ENCODE measurements around the gene GLRA3.

Gene GLRA3

DNA sequence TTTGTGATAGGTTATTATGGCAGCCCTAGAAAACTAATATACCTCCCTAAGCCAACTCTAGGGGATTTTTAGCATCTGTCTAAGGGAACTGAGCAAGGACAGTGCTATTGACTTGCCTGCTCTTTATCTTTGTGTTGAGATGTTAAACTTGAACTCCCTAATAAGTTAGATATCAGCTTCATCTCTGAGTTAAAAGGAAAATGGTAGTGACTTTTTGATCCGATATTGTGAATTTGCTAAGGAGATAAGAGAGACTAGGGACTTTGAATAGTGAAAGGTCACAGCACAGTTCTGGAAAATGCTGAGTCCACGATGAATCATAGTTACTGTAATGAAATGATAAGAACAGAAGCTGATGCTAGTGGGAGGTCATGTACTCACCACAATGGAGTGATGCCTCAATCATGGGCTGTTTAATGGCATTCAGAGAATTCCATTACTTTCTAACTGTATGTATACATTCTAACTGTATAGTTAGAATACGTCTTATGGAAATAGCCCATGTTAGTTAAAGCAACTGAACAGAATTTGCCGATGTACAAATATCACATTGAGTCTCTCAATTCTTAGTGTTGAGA is 147.2 kb downstream of the GLRA3 start:
- Histone ChIP-seq H3K36me3 (ENCODE audit: insufficient read depth, low read length) (no peaks in the 10 kb centered on the region), H3K9ac (ENCODE audit: low read depth, low read length) (no peak overlapping the region), H3K4me3 (ENCODE audit: low read length) (no peak overlapping the region), H3K27me3 (ENCODE audit: control insufficient read depth, insufficient read depth, low read length) (no peaks in the 10 kb centered on the region), H3K9me3 (replicated peaks; ENCODE audit: low read length) (no peaks in the 10 kb centered on the region), H3K4me2 (ENCODE audit: low read length) (no peak overlapping the region), H3K4me1 (ENCODE audit: control insufficient read depth, insufficient read depth, low read length) (peaks cover 8% of the 10 kb centered on the region)

DNA sequence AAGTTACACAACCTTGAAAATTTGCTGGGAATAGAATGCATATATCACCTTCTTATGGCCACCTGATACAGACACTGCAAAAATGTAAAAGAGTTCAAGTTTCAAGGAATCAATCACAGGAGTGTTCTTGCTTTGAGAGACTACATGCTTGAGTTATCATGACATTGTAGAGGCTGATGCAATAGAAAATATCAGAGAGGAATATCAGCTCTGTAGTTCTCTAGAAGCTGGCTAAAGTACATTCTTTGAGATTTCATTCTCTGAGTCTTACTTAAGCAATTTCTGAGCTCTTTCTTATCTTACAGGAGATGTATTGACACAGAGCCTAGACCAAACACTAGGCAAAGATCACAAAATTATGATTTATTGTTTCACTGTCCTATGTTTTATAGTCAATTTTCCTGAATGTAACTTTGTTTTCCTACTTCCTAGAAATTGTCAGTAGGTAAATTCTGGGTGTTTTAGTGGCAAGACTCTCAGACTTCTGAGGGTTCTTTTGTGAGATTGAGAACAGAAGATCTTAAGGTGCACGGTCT is 154.7 kb downstream of the GLRA3 start:
- no peaks in the 10 kb centered on the region for H3K27me3 ChIP-seq (ENCODE audit: control insufficient read depth, insufficient read depth, low read length)
- H3K9ac ChIP-seq (ENCODE audit: low read depth, low read length): no peak overlapping the region
- no peak overlapping the region for H3K4me3 ChIP-seq (ENCODE audit: low read length)
- H3K9me3 ChIP-seq (replicated peaks; ENCODE audit: low read length): no peaks in the 10 kb centered on the region
- no peaks in the 10 kb centered on the region for H3K36me3 ChIP-seq (ENCODE audit: insufficient read depth, low read length)
- H3K4me2 ChIP-seq (ENCODE audit: low read length): no peak overlapping the region
- H3K4me1 ChIP-seq (ENCODE audit: control insufficient read depth, insufficient read depth, low read length): no peaks in the 10 kb centered on the region

DNA sequence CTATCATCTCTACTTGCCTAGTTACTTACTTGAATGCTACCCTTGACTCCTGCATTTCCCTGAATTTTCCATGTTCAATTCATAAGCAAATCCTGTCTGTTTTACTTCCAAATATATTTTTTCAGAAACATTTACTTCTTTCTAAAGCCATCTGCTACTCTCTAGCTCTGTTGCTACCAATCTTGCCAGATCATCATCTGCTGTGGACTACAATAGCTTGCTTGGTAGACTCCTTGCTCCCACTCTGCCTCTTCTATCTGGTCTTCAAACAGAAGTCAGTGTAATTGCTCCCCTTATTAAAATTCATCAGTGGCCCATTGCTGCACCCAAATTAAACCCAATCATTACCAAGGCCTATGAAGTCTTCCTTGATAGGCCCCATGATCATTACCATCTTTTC is 155.2 kb downstream of the GLRA3 start:
- no peak overlapping the region for H3K4me3 ChIP-seq (ENCODE audit: low read length)

DNA sequence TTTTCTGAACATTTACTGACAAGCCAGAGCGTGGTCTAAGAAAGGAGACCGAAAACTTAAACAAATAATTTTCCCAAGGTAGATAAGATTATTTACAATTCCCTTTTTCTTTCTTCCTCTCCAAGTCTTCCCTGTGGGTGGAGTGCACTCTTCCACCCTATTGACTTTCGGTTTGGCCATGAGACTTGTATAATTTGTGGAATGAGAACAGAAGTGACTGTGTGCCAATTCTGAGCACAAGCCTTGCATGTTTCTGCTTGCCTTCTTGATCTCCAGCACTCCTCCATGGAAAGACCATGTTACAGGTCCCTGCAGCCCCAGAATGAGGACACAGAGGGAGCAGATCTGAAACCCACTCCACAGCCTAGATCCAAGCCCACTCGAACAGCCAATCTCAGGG is 156.8 kb downstream of the GLRA3 start:
- Histone ChIP-seq H3K4me1 (ENCODE audit: control insufficient read depth, insufficient read depth, low read length) (peaks cover 7% of the 10 kb centered on the region), H3K36me3 (ENCODE audit: insufficient read depth, low read length) (no peaks in the 10 kb centered on the region), H3K9ac (ENCODE audit: low read depth, low read length) (no peak overlapping the region), H3K27me3 (ENCODE audit: control insufficient read depth, insufficient read depth, low read length) (no peaks in the 10 kb centered on the region), H3K4me2 (ENCODE audit: low read length) (no peak overlapping the region), H3K9me3 (replicated peaks; ENCODE audit: low read length) (no peaks in the 10 kb centered on the region), H3K4me3 (ENCODE audit: low read length) (no peak overlapping the region)

More for the DNA sequence above, 155.2 kb downstream of the GLRA3 start:
- Histone ChIP-seq H3K4me2 (ENCODE audit: low read length) (no peak overlapping the region), H3K27me3 (ENCODE audit: control insufficient read depth, insufficient read depth, low read length) (no peaks in the 10 kb centered on the region), H3K4me1 (ENCODE audit: control insufficient read depth, insufficient read depth, low read length) (peaks cover 3% of the 10 kb centered on the region), H3K9ac (ENCODE audit: low read depth, low read length) (no peak overlapping the region), H3K9me3 (replicated peaks; ENCODE audit: low read length) (no peaks in the 10 kb centered on the region), H3K36me3 (ENCODE audit: insufficient read depth, low read length) (no peaks in the 10 kb centered on the region)

DNA sequence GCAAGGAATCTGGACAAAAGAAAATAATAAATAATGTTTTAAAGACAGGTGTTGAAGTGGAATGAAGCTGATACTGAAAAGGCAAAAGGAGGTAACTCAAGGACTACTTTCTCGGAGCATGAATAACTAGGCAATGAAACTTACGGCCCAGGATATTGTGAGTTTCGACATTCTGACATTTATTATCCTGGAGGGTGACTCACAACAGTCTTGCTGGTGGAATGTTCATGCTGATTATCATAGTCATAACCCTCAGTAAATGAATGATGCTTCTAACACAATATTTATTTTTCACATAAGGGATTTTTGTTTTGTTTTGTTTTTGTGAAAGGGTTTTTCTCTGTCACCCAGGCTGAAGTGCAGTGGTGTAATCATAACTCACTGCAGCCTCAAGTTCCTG is 159.8 kb downstream of the GLRA3 start:
- Histone ChIP-seq H3K4me1 (ENCODE audit: control insufficient read depth, insufficient read depth, low read length) (peaks cover 7% of the 10 kb centered on the region), H3K36me3 (ENCODE audit: insufficient read depth, low read length) (no peaks in the 10 kb centered on the region), H3K9me3 (replicated peaks; ENCODE audit: low read length) (no peaks in the 10 kb centered on the region), H3K4me2 (ENCODE audit: low read length) (no peak overlapping the region), H3K9ac (ENCODE audit: low read depth, low read length) (no peak overlapping the region), H3K4me3 (ENCODE audit: low read length) (no peak overlapping the region), H3K27me3 (ENCODE audit: control insufficient read depth, insufficient read depth, low read length) (no peaks in the 10 kb centered on the region)

DNA sequence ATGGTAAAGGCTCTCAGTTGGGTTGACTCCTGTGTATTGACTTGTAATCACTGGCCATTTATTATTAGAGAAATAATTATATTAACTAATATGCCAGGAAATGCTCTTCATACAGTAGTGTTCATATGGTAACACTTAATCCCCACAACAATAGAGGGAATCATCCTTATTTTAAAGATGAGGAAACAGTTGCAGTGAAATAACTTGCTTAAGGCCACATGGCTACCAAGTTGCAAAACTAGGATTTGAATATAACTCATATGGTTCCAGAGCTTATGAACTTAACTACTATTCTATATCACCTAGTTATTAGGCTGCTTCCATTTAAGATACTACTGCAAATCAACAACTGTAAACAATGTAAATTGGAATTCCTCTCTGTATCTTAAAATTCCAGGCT is 163.2 kb downstream of the GLRA3 start:
- Histone ChIP-seq H3K36me3 (ENCODE audit: insufficient read depth, low read length) (no peaks in the 10 kb centered on the region), H3K4me2 (ENCODE audit: low read length) (no peak overlapping the region), H3K9ac (ENCODE audit: low read depth, low read length) (no peak overlapping the region), H3K4me3 (ENCODE audit: low read length) (no peak overlapping the region), H3K4me1 (ENCODE audit: control insufficient read depth, insufficient read depth, low read length) (peaks cover 7% of the 10 kb centered on the region), H3K27me3 (ENCODE audit: control insufficient read depth, insufficient read depth, low read length) (no peaks in the 10 kb centered on the region), H3K9me3 (replicated peaks; ENCODE audit: low read length) (no peaks in the 10 kb centered on the region)

DNA sequence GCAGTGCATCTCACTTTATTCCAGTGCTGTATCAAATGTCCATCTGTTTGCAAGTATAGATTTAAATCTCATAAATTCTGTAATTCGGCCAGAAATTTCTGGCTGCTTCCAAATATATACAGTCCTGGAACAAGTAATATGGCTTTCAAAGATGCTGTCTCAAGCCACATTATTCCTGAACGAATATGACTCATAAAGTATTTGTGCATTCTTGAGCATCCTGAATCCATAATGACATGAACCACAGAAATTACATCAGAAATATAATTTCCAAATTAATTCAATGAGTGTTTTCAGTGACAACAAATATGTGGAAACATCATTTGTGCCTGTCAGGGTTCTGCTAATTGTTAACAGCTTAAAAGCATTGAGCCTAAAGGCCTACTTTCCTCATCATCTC is 165.8 kb downstream of the GLRA3 start:
- Histone ChIP-seq H3K9me3 (replicated peaks; ENCODE audit: low read length) (no peaks in the 10 kb centered on the region), H3K36me3 (ENCODE audit: insufficient read depth, low read length) (no peaks in the 10 kb centered on the region), H3K4me2 (ENCODE audit: low read length) (no peak overlapping the region), H3K27me3 (ENCODE audit: control insufficient read depth, insufficient read depth, low read length) (no peaks in the 10 kb centered on the region), H3K9ac (ENCODE audit: low read depth, low read length) (no peak overlapping the region), H3K4me1 (ENCODE audit: control insufficient read depth, insufficient read depth, low read length) (no peaks in the 10 kb centered on the region), H3K4me3 (ENCODE audit: low read length) (no peak overlapping the region)

DNA sequence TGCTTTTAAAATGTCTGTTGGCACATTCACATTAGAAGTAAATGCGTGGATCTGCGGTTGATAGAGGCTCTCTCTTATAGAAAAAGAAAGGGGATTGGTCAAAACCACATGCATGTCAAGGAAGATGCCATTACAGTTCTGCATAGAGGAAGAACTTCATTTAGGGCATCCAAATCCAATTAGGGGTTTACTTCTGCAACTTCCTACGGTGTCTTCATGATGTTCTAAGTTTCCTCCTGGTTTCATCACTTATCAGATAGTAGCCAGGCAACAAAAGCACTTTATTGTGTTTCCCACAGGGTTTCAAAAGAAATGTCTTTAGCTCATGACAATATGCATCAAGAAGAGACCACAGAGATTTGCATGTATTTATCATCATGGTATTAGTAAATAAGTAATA is 170.8 kb downstream of the GLRA3 start:
- H3K27me3 ChIP-seq (ENCODE audit: control insufficient read depth, insufficient read depth, low read length): no peaks in the 10 kb centered on the region
- H3K36me3 ChIP-seq (ENCODE audit: insufficient read depth, low read length): no peaks in the 10 kb centered on the region
- no peak overlapping the region for H3K4me3 ChIP-seq (ENCODE audit: low read length)
- no peak overlapping the region for H3K9ac ChIP-seq (ENCODE audit: low read depth, low read length)
- no peaks in the 10 kb centered on the region for H3K9me3 ChIP-seq (replicated peaks; ENCODE audit: low read length)
- no peak overlapping the region for H3K4me2 ChIP-seq (ENCODE audit: low read length)
- no peaks in the 10 kb centered on the region for H3K4me1 ChIP-seq (ENCODE audit: control insufficient read depth, insufficient read depth, low read length)

DNA sequence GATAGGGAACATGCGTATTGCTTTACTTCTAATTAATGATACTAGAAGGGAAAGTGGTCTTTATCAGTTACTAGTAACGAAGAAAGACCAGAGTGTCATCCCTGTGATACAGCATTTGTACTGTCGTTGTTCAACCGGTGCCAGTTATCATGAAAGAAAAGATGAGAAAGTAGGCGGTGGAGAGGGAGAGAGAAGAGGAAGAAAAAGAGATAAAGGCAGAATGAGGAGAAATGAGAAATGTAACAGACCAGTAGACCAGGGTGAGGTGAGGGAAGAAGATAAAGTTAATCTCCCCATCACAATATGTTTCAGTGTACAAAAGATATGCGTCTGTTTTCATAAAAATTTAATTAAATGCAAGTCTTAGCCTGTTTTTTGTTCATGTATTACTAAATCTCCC is 171.6 kb downstream of the GLRA3 start:
- no peak overlapping the region for H3K4me2 ChIP-seq (ENCODE audit: low read length)
- no peak overlapping the region for H3K4me3 ChIP-seq (ENCODE audit: low read length)
- H3K27me3 ChIP-seq (ENCODE audit: control insufficient read depth, insufficient read depth, low read length): no peaks in the 10 kb centered on the region
- H3K4me1 ChIP-seq (ENCODE audit: control insufficient read depth, insufficient read depth, low read length): no peaks in the 10 kb centered on the region
- H3K9ac ChIP-seq (ENCODE audit: low read depth, low read length): no peak overlapping the region
- no peaks in the 10 kb centered on the region for H3K9me3 ChIP-seq (replicated peaks; ENCODE audit: low read length)
- H3K36me3 ChIP-seq (ENCODE audit: insufficient read depth, low read length): no peaks in the 10 kb centered on the region

DNA sequence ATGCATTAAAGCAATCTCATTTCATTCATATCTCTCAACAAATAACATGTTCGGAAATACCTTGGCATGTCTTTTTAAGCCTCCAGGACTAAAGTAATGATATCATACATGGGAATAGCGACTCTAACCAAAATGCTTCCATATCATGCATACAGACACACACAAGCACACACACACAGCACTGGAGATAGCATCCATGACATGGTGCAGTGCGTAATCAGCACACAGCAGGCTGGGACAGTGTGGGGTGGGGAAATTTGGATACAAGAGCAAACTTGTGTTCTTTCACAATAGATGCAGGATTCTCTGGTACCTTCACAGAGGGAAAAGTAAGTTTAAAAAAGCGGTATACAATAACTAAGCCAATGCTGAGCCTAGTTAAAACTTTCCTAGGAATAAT is 174.4 kb downstream of the GLRA3 start:
- Histone ChIP-seq H3K27me3 (ENCODE audit: control insufficient read depth, insufficient read depth, low read length) (no peaks in the 10 kb centered on the region), H3K4me3 (ENCODE audit: low read length) (no peak overlapping the region), H3K9ac (ENCODE audit: low read depth, low read length) (no peak overlapping the region), H3K4me1 (ENCODE audit: control insufficient read depth, insufficient read depth, low read length) (no peaks in the 10 kb centered on the region), H3K4me2 (ENCODE audit: low read length) (no peak overlapping the region), H3K9me3 (replicated peaks; ENCODE audit: low read length) (no peaks in the 10 kb centered on the region), H3K36me3 (ENCODE audit: insufficient read depth, low read length) (no peaks in the 10 kb centered on the region)

DNA sequence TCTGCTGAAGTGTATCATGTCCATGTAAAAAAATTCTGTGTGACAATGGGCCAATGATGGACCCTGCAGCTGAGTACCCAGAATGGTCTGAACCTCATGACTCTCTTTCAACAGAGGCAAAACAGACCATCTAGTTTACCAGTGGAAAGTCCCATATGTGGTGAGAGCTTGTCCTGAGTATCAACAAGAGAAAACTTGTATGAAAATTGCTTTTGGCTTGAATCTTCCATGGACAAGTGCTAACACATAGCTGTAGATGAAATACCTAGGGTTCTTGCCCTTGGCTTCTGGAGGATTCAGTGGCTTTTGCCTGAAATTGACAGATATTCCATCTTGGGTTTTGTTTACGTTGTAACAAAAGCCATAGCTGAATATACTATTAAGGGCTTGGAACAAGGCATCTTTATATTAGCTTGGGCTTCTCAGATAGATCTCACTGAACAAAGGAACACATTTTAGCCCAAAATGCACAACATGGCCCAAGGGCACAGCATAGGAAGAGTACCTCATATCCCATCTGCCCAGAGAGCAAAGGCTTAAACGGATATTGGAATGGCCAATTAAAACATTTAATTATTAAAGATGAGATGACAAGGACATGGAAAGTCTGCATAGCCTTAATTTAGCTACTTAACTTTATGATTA is 178.2 kb downstream of the GLRA3 start:
- Histone ChIP-seq H3K9me3 (replicated peaks; ENCODE audit: low read length) (no peaks in the 10 kb centered on the region), H3K4me3 (ENCODE audit: low read length) (no peak overlapping the region), H3K4me1 (ENCODE audit: control insufficient read depth, insufficient read depth, low read length) (no peaks in the 10 kb centered on the region), H3K9ac (ENCODE audit: low read depth, low read length) (no peak overlapping the region), H3K36me3 (ENCODE audit: insufficient read depth, low read length) (no peaks in the 10 kb centered on the region), H3K27me3 (ENCODE audit: control insufficient read depth, insufficient read depth, low read length) (no peaks in the 10 kb centered on the region), H3K4me2 (ENCODE audit: low read length) (no peak overlapping the region)

DNA sequence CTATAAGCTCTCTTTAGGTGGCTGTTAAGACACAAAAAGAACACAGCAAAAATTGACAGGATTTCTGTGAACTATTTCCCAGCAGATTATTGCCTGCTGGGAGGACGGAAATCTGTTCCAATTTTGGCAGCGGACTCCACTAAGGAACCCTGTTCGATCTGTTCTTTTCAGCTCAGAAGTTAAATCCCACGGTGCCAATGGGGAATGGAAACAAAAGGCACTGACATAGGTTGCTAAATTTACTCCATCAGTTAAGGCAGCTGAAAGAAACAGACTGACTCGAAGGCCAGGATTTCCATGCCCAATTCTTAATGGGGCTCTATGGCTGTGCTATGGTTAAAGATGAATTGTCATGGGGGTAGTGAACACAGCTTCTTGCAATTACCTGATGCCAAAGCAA is 180.2 kb downstream of the GLRA3 start:
- H3K4me1 ChIP-seq (ENCODE audit: control insufficient read depth, insufficient read depth, low read length): no peaks in the 10 kb centered on the region

More for the DNA sequence above, 180.2 kb downstream of the GLRA3 start:
- Histone ChIP-seq H3K36me3 (ENCODE audit: insufficient read depth, low read length) (no peaks in the 10 kb centered on the region), H3K4me2 (ENCODE audit: low read length) (no peak overlapping the region), H3K27me3 (ENCODE audit: control insufficient read depth, insufficient read depth, low read length) (no peaks in the 10 kb centered on the region), H3K9me3 (replicated peaks; ENCODE audit: low read length) (no peaks in the 10 kb centered on the region), H3K4me3 (ENCODE audit: low read length) (no peak overlapping the region), H3K9ac (ENCODE audit: low read depth, low read length) (no peak overlapping the region)
